ENCODE data around the gene UBAP1. TPM values are rescaled to one million over a fixed set of nuclear protein-coding genes. Genes with fewer than 3 reads are reported as not detected.

UBAP1 gene
- polyA plus RNA-seq, 3 donors, result 32.5 to 44.5 (median 39.2) TPM

DNA sequence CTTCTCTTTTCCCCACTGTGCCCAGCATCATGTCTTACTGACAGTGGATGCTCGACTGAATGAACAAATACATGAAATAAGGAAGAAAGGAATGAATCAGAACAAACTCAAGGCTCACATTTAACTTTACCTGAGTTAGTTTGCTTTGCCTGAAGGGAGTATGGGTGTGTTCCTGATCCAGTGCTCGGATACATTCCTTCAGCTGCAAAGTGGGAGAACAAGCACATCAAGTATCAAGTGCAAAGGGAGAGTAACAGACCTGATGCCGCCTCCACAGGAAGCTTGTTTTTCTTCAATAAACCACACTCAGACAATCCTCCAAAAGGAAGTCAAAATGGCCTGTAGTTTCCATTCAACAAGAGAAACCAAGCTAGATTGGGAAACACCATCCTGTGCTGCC lies 84.1 kb downstream of the UBAP1 start:
- no peaks in the 10 kb centered on the region for H3K27me3 ChIP-seq (ENCODE audit: control insufficient read depth in 2 of 2, insufficient read depth in 2 of 2, low read length in 2 of 2)
- H3K4me2 ChIP-seq (replicated peaks; ENCODE audit: extremely low read depth, low read length, poor library complexity, severe bottlenecking), result no peak overlapping the region
- H3K27ac ChIP-seq (ENCODE audit: low read depth in 1 of 2, low read length in 2 of 2), result no peak overlapping the region
- peaks cover 0 to 1% (median 0%) of the 10 kb centered on the region in 3 donors for H3K27me3 Mint-ChIP-seq (ENCODE audit: low read depth in 3 of 3)
- peak overlapping the region in 3 of 7 donors; percentile 17 to 53 (median 21) for H3K27ac Mint-ChIP-seq
- H3K9ac ChIP-seq (ENCODE audit: insufficient read depth, low read length, poor library complexity, severe bottlenecking), result no peak overlapping the region
- no peak overlapping the region for H3K4me3 ChIP-seq (replicated peaks in 1 of 3; ENCODE audit: low read depth in 2 of 3, low read length in 3 of 3)
- H3K36me3 ChIP-seq (replicated peaks in 1 of 2; ENCODE audit: control insufficient read depth in 1 of 2, insufficient read depth in 2 of 2, low read length in 2 of 2), result peaks cover 8 to 17% of the 10 kb centered on the region in 2 donors
- H3K36me3 Mint-ChIP-seq, result peaks cover 4 to 32% of the 10 kb centered on the region in 2 donors
- 0% methylated on average over 1 of the region's 3 CpGs for WGBS (ENCODE audit: insufficient coverage)
- H3K4me1 ChIP-seq (ENCODE audit: control insufficient read depth in 1 of 2, insufficient read depth in 2 of 2, low read length in 2 of 2), result no peaks in the 10 kb centered on the region
- no peaks in the 10 kb centered on the region for H3K9me3 ChIP-seq (replicated peaks in 1 of 2; ENCODE audit: control insufficient read depth in 1 of 2, insufficient read depth in 1 of 2, low read length in 2 of 2)
- no peak for DNase-seq
- no peaks in the 10 kb centered on the region for H4K20me1 ChIP-seq (ENCODE audit: insufficient read depth, low read length)
- H2AFZ ChIP-seq (ENCODE audit: insufficient read depth, low read depth, low read length, poor library complexity, severe bottlenecking), result peak overlapping the region; percentile 36
- TF ChIP-seq, protein P1, sequence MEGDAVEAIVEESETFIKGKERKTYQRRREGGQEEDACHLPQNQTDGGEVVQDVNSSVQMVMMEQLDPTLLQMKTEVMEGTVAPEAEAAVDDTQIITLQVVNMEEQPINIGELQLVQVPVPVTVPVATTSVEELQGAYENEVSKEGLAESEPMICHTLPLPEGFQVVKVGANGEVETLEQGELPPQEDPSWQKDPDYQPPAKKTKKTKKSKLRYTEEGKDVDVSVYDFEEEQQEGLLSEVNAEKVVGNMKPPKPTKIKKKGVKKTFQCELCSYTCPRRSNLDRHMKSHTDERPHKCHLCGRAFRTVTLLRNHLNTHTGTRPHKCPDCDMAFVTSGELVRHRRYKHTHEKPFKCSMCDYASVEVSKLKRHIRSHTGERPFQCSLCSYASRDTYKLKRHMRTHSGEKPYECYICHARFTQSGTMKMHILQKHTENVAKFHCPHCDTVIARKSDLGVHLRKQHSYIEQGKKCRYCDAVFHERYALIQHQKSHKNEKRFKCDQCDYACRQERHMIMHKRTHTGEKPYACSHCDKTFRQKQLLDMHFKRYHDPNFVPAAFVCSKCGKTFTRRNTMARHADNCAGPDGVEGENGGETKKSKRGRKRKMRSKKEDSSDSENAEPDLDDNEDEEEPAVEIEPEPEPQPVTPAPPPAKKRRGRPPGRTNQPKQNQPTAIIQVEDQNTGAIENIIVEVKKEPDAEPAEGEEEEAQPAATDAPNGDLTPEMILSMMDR (IDR thresholded peaks at IDR 0.05), result no peak
- H3K4me3 Mint-ChIP-seq, result no peak overlapping the region
- H3K79me2 ChIP-seq (ENCODE audit: insufficient read depth, low read length), result no peaks in the 10 kb centered on the region
- no peaks in the 10 kb centered on the region for H3K9me3 Mint-ChIP-seq
- intact Hi-C loops (cut with micrococcal nuclease), result no loop called here
- peaks cover 11% of the 10 kb centered on the region for H3K4me1 Mint-ChIP-seq

DNA sequence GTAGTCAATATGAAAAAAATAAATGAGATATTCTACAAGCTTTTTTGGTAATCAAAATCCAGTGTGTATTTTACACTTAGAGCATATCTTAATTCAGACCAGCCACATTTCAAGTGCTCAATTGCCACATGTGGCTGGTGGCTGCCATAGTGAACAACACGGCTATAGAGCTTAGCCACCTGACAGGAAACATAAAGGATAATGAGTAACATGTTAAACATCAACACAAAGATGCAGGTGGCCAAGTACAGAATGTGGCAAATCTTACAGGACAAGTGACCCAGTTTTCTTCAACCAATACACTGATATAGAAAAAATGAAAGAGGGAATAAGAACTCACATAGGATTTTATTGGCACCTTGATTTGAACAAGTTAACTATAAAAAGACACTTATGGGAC lies 88.8 kb downstream of the UBAP1 start:
- Mint-ChIP-seq H3K4me3 (no peak overlapping the region), H3K4me1 (peaks cover 11% of the 10 kb centered on the region), H3K36me3 (peaks cover 17 to 30% of the 10 kb centered on the region in 2 donors), H3K27ac (no peak overlapping the region), H3K27me3 (ENCODE audit: low read depth in 3 of 3) (no peaks in the 10 kb centered on the region), H3K9me3 (no peaks in the 10 kb centered on the region)
- no peak overlapping the region for H3K4me3 ChIP-seq (replicated peaks in 1 of 3; ENCODE audit: low read depth in 2 of 3, low read length in 3 of 3)
- H3K4me2 ChIP-seq (replicated peaks; ENCODE audit: extremely low read depth, low read length, poor library complexity, severe bottlenecking), result no peak overlapping the region
- no peaks in the 10 kb centered on the region for H3K27me3 ChIP-seq (ENCODE audit: control insufficient read depth in 2 of 2, insufficient read depth in 2 of 2, low read length in 2 of 2)
- no peak overlapping the region for H3K9ac ChIP-seq (ENCODE audit: insufficient read depth, low read length, poor library complexity, severe bottlenecking)
- no peaks in the 10 kb centered on the region for H3K4me1 ChIP-seq (ENCODE audit: control insufficient read depth in 1 of 2, insufficient read depth in 2 of 2, low read length in 2 of 2)
- no CpG with 5 or more reads among the region's 1 CpG for WGBS (ENCODE audit: insufficient coverage)
- H3K9me3 ChIP-seq (replicated peaks in 1 of 2; ENCODE audit: control insufficient read depth in 1 of 2, insufficient read depth in 1 of 2, low read length in 2 of 2), result no peaks in the 10 kb centered on the region
- intact Hi-C loops (cut with micrococcal nuclease), result no loop called here
- no peaks in the 10 kb centered on the region for H4K20me1 ChIP-seq (ENCODE audit: insufficient read depth, low read length)
- H3K79me2 ChIP-seq (ENCODE audit: insufficient read depth, low read length), result no peaks in the 10 kb centered on the region
- H3K36me3 ChIP-seq (replicated peaks in 1 of 2; ENCODE audit: control insufficient read depth in 1 of 2, insufficient read depth in 2 of 2, low read length in 2 of 2), result peaks cover 0 to 19% of the 10 kb centered on the region in 2 donors
- H3K27ac ChIP-seq (ENCODE audit: low read depth in 1 of 2, low read length in 2 of 2), result no peak overlapping the region
- H2AFZ ChIP-seq (ENCODE audit: insufficient read depth, low read depth, low read length, poor library complexity, severe bottlenecking), result no peak overlapping the region
- no peak for DNase-seq
- TF ChIP-seq, protein P1 (IDR thresholded peaks at IDR 0.05), result no peak

All from CD14-positive monocyte (primary cell).